SK-N-MC (cell line): Measurements from ENCODE around the gene EXOSC3.

Experiments
- EZH2 ChIP-seq: fragments of 200-600 bp; sonication (generic); IDR thresholded peaks from one replicate; pipeline ENCODE4 v1.6.1; 2017; ENCODE audit warnings: antibody characterized with exemption
- POLR2AphosphoS5 ChIP-seq: IDR thresholded peaks from 2 replicates; pipeline ENCODE4 v1.6.1; 2012; ENCODE audit warnings: mild to moderate bottlenecking, low read depth, low read length, borderline replicate concordance

DNA sequence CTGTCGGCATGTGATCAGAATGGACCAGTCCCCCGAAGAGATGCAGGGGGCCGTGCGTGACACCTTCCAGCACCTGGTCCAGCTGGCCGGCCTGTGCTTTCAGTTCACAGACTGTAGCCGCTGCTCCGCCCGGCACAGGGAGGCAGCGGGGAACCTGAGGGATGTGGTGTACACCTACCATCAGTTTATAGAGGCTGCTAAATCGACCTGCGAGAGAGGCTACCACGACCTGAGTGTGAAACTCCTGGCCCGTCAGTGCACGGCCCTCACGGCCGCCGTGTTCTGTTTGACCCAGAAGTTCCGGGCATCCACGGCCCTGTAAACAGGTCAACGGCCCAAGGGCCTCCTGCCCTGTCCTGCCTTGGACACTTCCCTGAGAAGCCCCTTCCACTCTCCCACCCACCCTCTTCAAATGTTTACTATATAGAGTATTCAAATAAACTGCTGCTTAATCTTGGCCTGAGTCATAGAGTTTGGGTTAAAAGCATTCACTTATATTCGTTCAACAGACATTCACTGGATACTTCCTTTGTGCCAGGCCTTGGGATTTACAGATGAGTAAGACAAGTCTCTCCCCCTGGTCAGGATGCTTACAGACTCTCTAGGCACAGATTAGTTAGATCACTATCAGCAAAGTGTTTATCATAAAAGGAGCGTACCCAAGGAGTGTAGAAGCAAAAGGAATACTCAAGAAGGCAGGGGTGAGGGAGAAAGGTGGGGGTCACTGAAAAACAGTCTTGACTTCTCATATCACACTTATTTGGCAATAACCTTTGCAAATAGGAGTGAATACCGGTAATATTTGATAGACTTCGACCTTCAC is 38.2 kb downstream of the EXOSC3 start:
- TF ChIP-seq POLR2AphosphoS5 (no peak), EZH2 (no peak)
